Measurements from ENCODE around the gene SUSD4.

GRCh38 chr1:223340637-223341036 lies 23.3 kb downstream of the SUSD4 start:
- TF ChIP-seq SUZ12 (IDR thresholded peaks at IDR 0.05; ENCODE audit: extremely low read depth, insufficient read depth, insufficient read length), result no peak
- TF ChIP-seq YY1 (IDR thresholded peaks at IDR 0.05; ENCODE audit: insufficient read depth, insufficient read length), result no peak
- no peak for TF ChIP-seq ZNF274 (IDR thresholded peaks at IDR 0.05; ENCODE audit: low read depth, low read length)
